ENCODE data around the gene RADIL. TPM values are rescaled to one million over a fixed set of nuclear protein-coding genes. Genes with fewer than 3 reads are reported as not detected.

Gene RADIL
- total RNA-seq, 1 donor from 2014 or later = 2.4 TPM

DNA sequence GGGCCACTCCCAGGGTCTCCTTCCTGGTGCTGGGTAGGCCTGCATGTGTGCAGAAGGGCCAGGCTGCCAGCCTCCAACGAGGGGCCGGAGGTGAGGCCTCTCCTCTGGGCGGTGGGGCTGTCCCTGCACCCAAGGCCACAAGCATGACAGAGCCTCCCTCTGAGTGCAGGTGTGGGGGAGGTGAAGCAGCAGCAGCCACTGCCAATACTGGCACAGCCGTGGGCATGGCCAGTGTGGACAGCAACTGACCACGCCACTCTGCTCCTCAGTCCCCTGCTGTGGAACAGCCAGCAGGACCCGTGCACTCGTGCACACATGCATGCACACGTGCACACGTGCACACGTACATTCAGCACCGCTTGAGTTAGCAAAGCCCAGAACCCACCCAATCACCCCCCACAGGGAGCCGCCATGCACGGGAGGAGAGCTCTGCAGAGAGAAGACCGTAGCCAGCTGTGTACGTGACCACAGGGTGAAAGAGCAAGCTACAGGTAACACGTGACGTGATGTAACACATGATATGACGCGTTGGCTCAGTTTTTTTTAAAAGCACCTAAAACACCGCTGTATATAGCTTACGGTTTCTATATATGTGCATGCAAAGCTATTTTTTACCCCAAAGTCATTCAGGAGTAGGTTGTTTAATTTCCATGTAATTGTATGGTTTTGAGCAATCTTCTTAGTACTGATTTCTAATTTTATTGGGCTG, 44.7 kb downstream of the RADIL start:
- H3K4me1 Mint-ChIP-seq (ENCODE audit: unreplicated experiment) = peaks cover 6% of the 10 kb centered on the region
- TF ChIP-seq, protein P1, sequence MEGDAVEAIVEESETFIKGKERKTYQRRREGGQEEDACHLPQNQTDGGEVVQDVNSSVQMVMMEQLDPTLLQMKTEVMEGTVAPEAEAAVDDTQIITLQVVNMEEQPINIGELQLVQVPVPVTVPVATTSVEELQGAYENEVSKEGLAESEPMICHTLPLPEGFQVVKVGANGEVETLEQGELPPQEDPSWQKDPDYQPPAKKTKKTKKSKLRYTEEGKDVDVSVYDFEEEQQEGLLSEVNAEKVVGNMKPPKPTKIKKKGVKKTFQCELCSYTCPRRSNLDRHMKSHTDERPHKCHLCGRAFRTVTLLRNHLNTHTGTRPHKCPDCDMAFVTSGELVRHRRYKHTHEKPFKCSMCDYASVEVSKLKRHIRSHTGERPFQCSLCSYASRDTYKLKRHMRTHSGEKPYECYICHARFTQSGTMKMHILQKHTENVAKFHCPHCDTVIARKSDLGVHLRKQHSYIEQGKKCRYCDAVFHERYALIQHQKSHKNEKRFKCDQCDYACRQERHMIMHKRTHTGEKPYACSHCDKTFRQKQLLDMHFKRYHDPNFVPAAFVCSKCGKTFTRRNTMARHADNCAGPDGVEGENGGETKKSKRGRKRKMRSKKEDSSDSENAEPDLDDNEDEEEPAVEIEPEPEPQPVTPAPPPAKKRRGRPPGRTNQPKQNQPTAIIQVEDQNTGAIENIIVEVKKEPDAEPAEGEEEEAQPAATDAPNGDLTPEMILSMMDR (IDR thresholded peaks at IDR 0.05; ENCODE audit: unreplicated experiment) = no peak
- no peaks in the 10 kb centered on the region for H3K9me3 Mint-ChIP-seq (ENCODE audit: unreplicated experiment)
- no peak for DNase-seq (ENCODE audit: low spot score)
- peaks cover 4% of the 10 kb centered on the region for H3K27me3 Mint-ChIP-seq (ENCODE audit: unreplicated experiment)
- H3K36me3 Mint-ChIP-seq (ENCODE audit: low read depth, unreplicated experiment) = peaks cover 5% of the 10 kb centered on the region
- H3K4me3 Mint-ChIP-seq (ENCODE audit: unreplicated experiment) = no peak overlapping the region
- no peak overlapping the region for H3K27ac Mint-ChIP-seq (ENCODE audit: unreplicated experiment)

GRCh38 chr7:4837803-4838625, 45.5 kb downstream of the RADIL start:
- Mint-ChIP-seq H3K4me1 (ENCODE audit: unreplicated experiment) (peaks cover 6% of the 10 kb centered on the region), H3K36me3 (ENCODE audit: low read depth, unreplicated experiment) (peaks cover 5% of the 10 kb centered on the region)

DNA sequence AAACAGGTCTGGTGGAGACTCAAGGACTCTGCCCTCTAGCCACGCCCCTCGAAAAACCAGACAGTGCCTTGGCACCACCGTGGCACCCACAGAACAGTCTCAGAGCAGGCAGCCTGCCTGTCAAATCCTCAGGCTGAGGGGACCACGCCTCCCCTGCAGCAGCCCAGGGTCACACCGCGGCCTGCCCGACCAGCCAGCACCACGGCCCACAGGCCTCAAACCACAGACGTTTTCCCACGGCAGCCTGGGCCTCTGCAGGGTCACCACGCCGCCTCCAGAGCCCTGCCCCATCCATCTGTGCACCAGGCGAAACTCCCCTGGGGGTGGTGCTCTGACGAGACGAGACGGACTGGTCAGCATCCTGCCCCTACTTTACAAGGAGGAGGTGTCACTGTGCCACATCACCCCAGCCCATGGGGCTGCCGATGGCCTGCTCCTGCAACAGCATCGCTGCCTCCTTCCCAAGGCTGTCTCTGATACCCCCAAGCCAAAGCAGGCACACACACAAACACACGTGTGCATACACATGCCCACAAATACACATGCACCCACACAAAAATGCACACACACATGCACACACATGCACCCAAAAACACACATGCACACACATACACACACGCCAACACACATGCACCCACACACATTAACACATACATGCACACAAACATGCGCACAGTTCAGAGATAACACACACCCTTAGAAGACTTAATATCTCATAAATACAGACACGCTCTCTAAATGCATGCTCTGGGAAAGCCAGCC, 46.3 kb downstream of the RADIL start:
- TF ChIP-seq, protein P1 (IDR thresholded peaks at IDR 0.05; ENCODE audit: unreplicated experiment) = no peak
- Mint-ChIP-seq H3K27ac (ENCODE audit: unreplicated experiment) (peak overlapping the region; percentile 7), H3K27me3 (ENCODE audit: unreplicated experiment) (peaks cover 5% of the 10 kb centered on the region), H3K4me1 (ENCODE audit: unreplicated experiment) (peaks cover 2% of the 10 kb centered on the region), H3K36me3 (ENCODE audit: low read depth, unreplicated experiment) (peaks cover 5% of the 10 kb centered on the region), H3K9me3 (ENCODE audit: unreplicated experiment) (no peaks in the 10 kb centered on the region), H3K4me3 (ENCODE audit: unreplicated experiment) (no peak overlapping the region)
- DNase-seq (ENCODE audit: low spot score) = no peak

More at GRCh38 chr7:4837803-4838625, 45.5 kb downstream of the RADIL start:
- no peak for DNase-seq (ENCODE audit: low spot score)
- Mint-ChIP-seq H3K27me3 (ENCODE audit: unreplicated experiment) (peaks cover 4% of the 10 kb centered on the region), H3K9me3 (ENCODE audit: unreplicated experiment) (no peaks in the 10 kb centered on the region), H3K4me3 (ENCODE audit: unreplicated experiment) (no peak overlapping the region), H3K27ac (ENCODE audit: unreplicated experiment) (no peak overlapping the region)
- TF ChIP-seq, protein P1 (IDR thresholded peaks at IDR 0.05; ENCODE audit: unreplicated experiment) = no peak

GRCh38 chr7:4836206-4836661, 47.3 kb downstream of the RADIL start:
- Mint-ChIP-seq H3K27me3 (ENCODE audit: unreplicated experiment) (peaks cover 6% of the 10 kb centered on the region), H3K4me3 (ENCODE audit: unreplicated experiment) (no peak overlapping the region), H3K36me3 (ENCODE audit: low read depth, unreplicated experiment) (peaks cover 5% of the 10 kb centered on the region), H3K4me1 (ENCODE audit: unreplicated experiment) (no peaks in the 10 kb centered on the region), H3K27ac (ENCODE audit: unreplicated experiment) (no peak overlapping the region), H3K9me3 (ENCODE audit: unreplicated experiment) (no peaks in the 10 kb centered on the region)
- DNase-seq (ENCODE audit: low spot score) = no peak
- TF ChIP-seq, protein P1 (IDR thresholded peaks at IDR 0.05; ENCODE audit: unreplicated experiment) = no peak
